HG02981 (cell line): ENCODE data around the gene NOS1AP.
"Not testable (repeated sequence)": the region's sequence is repeated elsewhere in the genome, so short reads cannot be mapped to it uniquely, and the experiment has no call there.

Experiments
- ATAC-seq: cut with Tn5 transposase; IDR thresholded peaks from one replicate; pipeline ENCODE4 v1.9.1; 2021; ENCODE audit warnings: mild to moderate bottlenecking, moderate library complexity; ENCODE audit not compliant: unreplicated experiment

The NOS1AP gene

GRCh38 chr1:162191396-162192305 is 122.2 kb downstream of the NOS1AP start:
- no peak for ATAC-seq

- ATAC-seq, result no peak
Observed at GRCh38 chr1:162192306-162192678, 122.8 kb downstream of the NOS1AP start.

GRCh38 chr1:162192763-162193162 is 123.3 kb downstream of the NOS1AP start:
- ATAC-seq, result no peak

- ATAC-seq, result no peak
Observed at GRCh38 chr1:162193221-162193620, 123.7 kb downstream of the NOS1AP start.

GRCh38 chr1:162193815-162194214 is 124.3 kb downstream of the NOS1AP start:
- ATAC-seq, result no peak

- ATAC-seq, result no peak
Observed at GRCh38 chr1:162195567-162195966, 126.1 kb downstream of the NOS1AP start.

- ATAC-seq, result no peak
Observed at GRCh38 chr1:162196387-162196786, 126.9 kb downstream of the NOS1AP start.

GRCh38 chr1:162197041-162197531 is 127.6 kb downstream of the NOS1AP start:
- ATAC-seq, result no peak

GRCh38 chr1:162197615-162198421 is 128.3 kb downstream of the NOS1AP start:
- no peak for ATAC-seq

GRCh38 chr1:162200096-162200847 is 130.8 kb downstream of the NOS1AP start:
- no peak for ATAC-seq

GRCh38 chr1:162201062-162201461 is 131.6 kb downstream of the NOS1AP start:
- ATAC-seq, result not testable (repeated sequence)

GRCh38 chr1:162204129-162204822 is 134.8 kb downstream of the NOS1AP start:
- no peak for ATAC-seq

- no peak for ATAC-seq
Observed at GRCh38 chr1:162204823-162205155, 135.3 kb downstream of the NOS1AP start.

- no peak for ATAC-seq
Observed at GRCh38 chr1:162206300-162206699, 136.8 kb downstream of the NOS1AP start.

- ATAC-seq, result no peak
Observed at GRCh38 chr1:162206749-162207635, 137.5 kb downstream of the NOS1AP start.

GRCh38 chr1:162207862-162208261 is 138.4 kb downstream of the NOS1AP start:
- ATAC-seq, result no peak

GRCh38 chr1:162210196-162210595 is 140.7 kb downstream of the NOS1AP start:
- no peak for ATAC-seq

- no peak for ATAC-seq
Observed at GRCh38 chr1:162212713-162213112, 143.2 kb downstream of the NOS1AP start.

- no peak for ATAC-seq
Observed at GRCh38 chr1:162213281-162213912, 143.9 kb downstream of the NOS1AP start.
